H1 (cell line): Measurements from ENCODE around the gene TNFRSF14. TPM values are rescaled to one million over a fixed set of nuclear protein-coding genes. Genes with fewer than 3 reads are reported as not detected.

Source experiments
- CTCF ChIA-PET: fragments of 300-600 bp; sonication (Branson Sonifier 250); formaldehyde crosslinking; loops from one replicate; lab custom pipeline; 2021; ENCODE audit not compliant: partially characterized antibody; lab: Charles Lee
- POLR2A ChIA-PET: fragments of 300-600 bp; sonication (Branson Sonifier 250); formaldehyde crosslinking; loops from one replicate; lab custom pipeline; 2021; ENCODE audit warnings: inconsistent platforms; ENCODE audit not compliant: partially characterized antibody; lab: Charles Lee
- DNase-seq, 2 experiments: peaks; one replicate each; pipeline versions ENCODE4 v3.0.0 to v3.0.0-alpha.2; 2010 to 2022; ENCODE audit warnings: low spot score in 2 of 2, low read depth in 1 of 2, mixed read lengths in 1 of 2
- FAIRE-seq: peaks from 2 replicates; lab custom pipeline; 2011; peaks lifted over from hg19 to GRCh38; lab: Jason Lieb, UNC
- H2AFZ ChIP-seq: 2 replicates; pipeline ENCODE4 v1.8.1; 2012; ENCODE audit warnings: low read length, inconsistent platforms
- H2AK5ac ChIP-seq: 2 replicates; pipeline ENCODE4 v1.6.1; 2013; ENCODE audit warnings: low read depth, low read length
- H2BK120ac ChIP-seq: replicated peaks from 2 replicates; pipeline ENCODE3; 2013; ENCODE audit warnings: low read depth, low read length, inconsistent platforms
- H2BK12ac ChIP-seq: 2 replicates; pipeline ENCODE4 v1.6.1; 2013; ENCODE audit warnings: low read depth, low read length
- H2BK15ac ChIP-seq: 2 replicates; pipeline ENCODE4 v1.6.1; 2013; ENCODE audit warnings: low read length
- H2BK20ac ChIP-seq: 2 replicates; pipeline ENCODE4 v1.6.1; 2013; ENCODE audit warnings: low read length
- H2BK5ac ChIP-seq: 2 replicates; pipeline ENCODE4 v1.6.1; 2013; ENCODE audit warnings: low read depth, low read length
- H3K14ac ChIP-seq: 2 replicates; pipeline ENCODE4 v1.6.1; 2013; ENCODE audit warnings: inconsistent platforms; ENCODE audit not compliant: insufficient read length
- H3K18ac ChIP-seq: 2 replicates; pipeline ENCODE4 v1.6.1; 2013; ENCODE audit warnings: low read length; ENCODE audit errors: extremely low read depth
- H3K23ac ChIP-seq: 2 replicates; pipeline ENCODE4 v1.6.1; 2013; ENCODE audit warnings: inconsistent platforms; ENCODE audit not compliant: insufficient read length
- H3K23me2 ChIP-seq: 2 replicates; pipeline ENCODE4 v1.6.1; 2013; ENCODE audit warnings: low read depth, low read length
- H3K27ac ChIP-seq: 2 replicates; pipeline ENCODE4 v1.6.1; 2011; ENCODE audit warnings: low read depth, low read length, inconsistent platforms
- H3K27me3 ChIP-seq, 4 experiments: replicated peaks in 1 of 4; 1 replicate in 1 of 4; 2 replicates in 3 of 4; pipeline versions ENCODE4 v1.6.1 to v1.8.1; 2011 to 2013; ENCODE audit warnings: low read length in 3 of 4, mild to moderate bottlenecking in 3 of 4, inconsistent platforms in 2 of 4, mixed read lengths in 2 of 4, moderate library complexity in 1 of 4; ENCODE audit not compliant: control insufficient read depth in 3 of 4, insufficient read depth in 3 of 4; ENCODE audit errors: extremely low read depth in 1 of 4
- H3K36me3 ChIP-seq, 4 experiments: 2 replicates each; pipeline versions ENCODE4 v1.6.1 to v1.8.1; 2011 to 2013; ENCODE audit warnings: mild to moderate bottlenecking in 4 of 4, low read length in 3 of 4, moderate library complexity in 2 of 4, control low read depth in 1 of 4, inconsistent platforms in 1 of 4; ENCODE audit not compliant: insufficient read depth in 4 of 4, control insufficient read depth in 2 of 4
- H3K4ac ChIP-seq: replicated peaks from 2 replicates; pipeline ENCODE3; 2013; ENCODE audit warnings: low read length, low read depth, mixed read lengths, inconsistent platforms; ENCODE audit not compliant: insufficient read length
- H3K4me1 ChIP-seq, 4 experiments: replicated peaks in 1 of 4; 1 replicate in 1 of 4; 2 replicates in 3 of 4; pipeline versions ENCODE4 v1.6.1 to v1.8.1; 2011 to 2013; ENCODE audit warnings: low read length in 3 of 4, inconsistent platforms in 2 of 4, mixed read lengths in 1 of 4; ENCODE audit not compliant: insufficient read depth in 4 of 4, control insufficient read depth in 3 of 4
- H3K4me2 ChIP-seq, 2 experiments: 2 replicates each; pipeline versions ENCODE4 v1.6.1 to v1.8.1; 2011 to 2013; ENCODE audit warnings: low read depth in 2 of 2, low read length in 2 of 2, control low read depth in 1 of 2, inconsistent platforms in 1 of 2, mild to moderate bottlenecking in 1 of 2; ENCODE audit not compliant: insufficient read depth in 1 of 2
- H3K4me3 ChIP-seq, 4 experiments: fragments of 200-600, 300-600 bp in 1 of 4; sonication (generic), shearing (Covaris generic), sonication (Bioruptor Twin) in 1 of 4; 2 replicates each; pipeline versions ENCODE4 v1.5.1 to v1.8.1; 2011 to 2016; ENCODE audit warnings: low read length in 4 of 4, low read depth in 3 of 4, control low read depth in 2 of 4, inconsistent platforms in 2 of 4, mild to moderate bottlenecking in 2 of 4, mixed read lengths in 1 of 4, moderate library complexity in 1 of 4; ENCODE audit not compliant: insufficient read depth in 2 of 4; ENCODE audit errors: extremely low read depth in 1 of 4
- H3K56ac ChIP-seq: replicated peaks from 2 replicates; pipeline ENCODE3; 2013; ENCODE audit warnings: low read depth, mild to moderate bottlenecking, mixed read lengths, low read length, inconsistent platforms; ENCODE audit not compliant: insufficient read length
- H3K79me1 ChIP-seq: 2 replicates; pipeline ENCODE4 v1.6.1; 2013; ENCODE audit warnings: low read depth, low read length, control low read depth
- H3K79me2 ChIP-seq, 2 experiments: 2 replicates each; pipeline versions ENCODE4 v1.6.1 to v1.8.1; 2012 to 2013; ENCODE audit warnings: low read length in 2 of 2, mild to moderate bottlenecking in 2 of 2, inconsistent platforms in 1 of 2; ENCODE audit not compliant: insufficient read depth in 2 of 2, control insufficient read depth in 1 of 2
- H3K9ac ChIP-seq, 4 experiments: replicated peaks in 1 of 4; 1 replicate in 1 of 4; 2 replicates in 3 of 4; pipeline versions ENCODE4 v1.6.1 to v1.8.1; 2011 to 2013; ENCODE audit warnings: low read depth in 3 of 4, low read length in 3 of 4, control low read depth in 2 of 4, mild to moderate bottlenecking in 2 of 4, moderate library complexity in 2 of 4, inconsistent platforms in 1 of 4; ENCODE audit errors: extremely low read depth in 1 of 4
- H3K9me3 ChIP-seq, 2 experiments: 2 replicates each; pipeline versions ENCODE4 v1.6.1 to v1.8.1; 2012 to 2013; ENCODE audit warnings: mild to moderate bottlenecking in 2 of 2, moderate library complexity in 2 of 2, control low read depth in 1 of 2, inconsistent platforms in 1 of 2, low read depth in 1 of 2, low read length in 1 of 2, mixed read lengths in 1 of 2; ENCODE audit not compliant: insufficient read depth in 2 of 2
- H4K20me1 ChIP-seq, 2 experiments: replicated peaks in 1 of 2; 2 replicates each; pipeline versions ENCODE3 to v1.8.1; 2011 to 2013; ENCODE audit warnings: inconsistent platforms in 2 of 2, low read length in 2 of 2, mild to moderate bottlenecking in 1 of 2; ENCODE audit not compliant: insufficient read depth in 2 of 2, control insufficient read depth in 1 of 2
- H4K5ac ChIP-seq: 2 replicates; pipeline ENCODE4 v1.6.1; 2013; ENCODE audit warnings: low read length, low read depth, mixed read lengths, inconsistent platforms; ENCODE audit not compliant: insufficient read length
- H4K8ac ChIP-seq: 2 replicates; pipeline ENCODE4 v1.8.0; 2013; ENCODE audit warnings: mild to moderate bottlenecking, moderate library complexity, low read length, inconsistent platforms; ENCODE audit not compliant: insufficient read depth; ENCODE audit errors: extremely low read depth
- H4K91ac ChIP-seq: replicated peaks from 2 replicates; pipeline ENCODE3; 2013; ENCODE audit warnings: low read length, mixed read lengths, inconsistent platforms; ENCODE audit not compliant: insufficient read length
- CBX8 ChIP-seq: fragments of 300-800, 300-1000 bp; sonication (generic); IDR thresholded peaks from 2 replicates; pipeline ENCODE4 v1.7.1; 2016; ENCODE audit warnings: low read depth, low read length, borderline replicate concordance
- CHD2 ChIP-seq: IDR thresholded peaks from 2 replicates; pipeline ENCODE4 v1.6.1; 2012; ENCODE audit warnings: low read length, improper control_type of control experiment
- JUND ChIP-seq: IDR thresholded peaks from 2 replicates; pipeline ENCODE4 v1.6.1; 2011; ENCODE audit warnings: mild to moderate bottlenecking, improper control_type of control experiment, low read length
- KDM5A ChIP-seq: fragments of 200-600 bp; IDR thresholded peaks from 2 replicates; pipeline ENCODE4 v1.7.1; 2012; ENCODE audit warnings: mild to moderate bottlenecking, low read length, inconsistent platforms, mixed read lengths
- MAFK ChIP-seq: IDR thresholded peaks from 2 replicates; pipeline ENCODE4 v1.6.1; 2012; ENCODE audit warnings: low read depth, mild to moderate bottlenecking, improper control_type of control experiment, low read length
- NANOG ChIP-seq: IDR thresholded peaks from 2 replicates; pipeline ENCODE4 v1.6.1; 2011; ENCODE audit warnings: low read length, low read depth, mild to moderate bottlenecking, inconsistent platforms; ENCODE audit not compliant: insufficient read depth, poor library complexity, severe bottlenecking
- POLR2A ChIP-seq, 2 experiments: IDR thresholded peaks; 1 replicate in 1 of 2; 2 replicates in 1 of 2; pipeline ENCODE4 v1.6.1; 2011; ENCODE audit warnings: low read depth in 2 of 2, low read length in 2 of 2, mild to moderate bottlenecking in 2 of 2; ENCODE audit errors: control extremely low read depth in 1 of 2
- POU5F1 ChIP-seq: IDR thresholded peaks from 2 replicates; pipeline ENCODE4 v1.6.1; 2011; ENCODE audit warnings: low read depth, mild to moderate bottlenecking, low read length, moderate library complexity
- RAD21 ChIP-seq, 2 experiments: IDR thresholded peaks in 1 of 2; conservative IDR thresholded peaks in 1 of 2; 2 replicates each; pipeline ENCODE4 v1.6.1; 2011; ENCODE audit warnings: low read depth in 2 of 2, low read length in 2 of 2, improper control_type of control experiment in 1 of 2, inconsistent platforms in 1 of 2, mild to moderate bottlenecking in 1 of 2, moderate library complexity in 1 of 2
- RBBP5 ChIP-seq: IDR thresholded peaks from 2 replicates; pipeline ENCODE4 v1.7.1; 2012; ENCODE audit warnings: low read depth, mild to moderate bottlenecking, inconsistent platforms, low read length, moderate library complexity, borderline replicate concordance
- SAP30 ChIP-seq: fragments of 300-600 bp; sonication (generic); IDR thresholded peaks from 2 replicates; pipeline ENCODE4 v1.7.1; 2012; ENCODE audit warnings: low read length, moderate library complexity, mild to moderate bottlenecking, inconsistent platforms; ENCODE audit not compliant: insufficient read depth, insufficient replicate concordance
- TAF7 ChIP-seq: optimal IDR thresholded peaks from 2 replicates; pipeline ENCODE3; 2011; ENCODE audit warnings: low read depth, mild to moderate bottlenecking, inconsistent platforms, low read length, moderate library complexity, borderline replicate concordance
- WGBS, 2 experiments: shearing (Covaris generic) in 1 of 2; methylation state at CpG; one replicate each; pipeline versions ENCODE4 v1.1.6 to v1.1.7; 2013 to 2015; ENCODE audit warnings: low lambda C conversion rate in 2 of 2, mixed read lengths in 2 of 2, inconsistent platforms in 1 of 2, low coverage in 1 of 2, missing lambda C conversion rate in 1 of 2; ENCODE audit not compliant: insufficient replicate concordance in 2 of 2, insufficient coverage in 1 of 2, insufficient read length in 1 of 2; ENCODE audit errors: extremely low coverage in 1 of 2, missing lambda C conversion rate in 1 of 2; 5-methylcytosine and 5-hydroxymethylcytosine counted together
- polyA plus RNA-seq, 7 experiments: library from polyadenylated mRNA; depleted of rRNA in 3 of 7; stranded (reverse) in 5 of 7; unstranded in 2 of 7; fragments of >200 nt in 5 of 7; fragments of 200-250 nt in 2 of 7; gene quantifications; 1 replicate in 5 of 7; 2 replicates in 1 of 7; 4 replicates in 1 of 7; pipeline versions ENCODE4 v1.2.1 to v1.2.3, GENCODE V29; 2011 to 2013; ENCODE audit warnings: missing spikeins in 2 of 7, mixed read lengths in 2 of 7
- total RNA-seq: library from RNA; stranded (reverse); fragmentation: NEBNext Ultra II Directional; extraction: Animal tissue kit (Norgen Biotek cat#: 25700); gene quantifications from 2 replicates; pipeline ENCODE4 v1.2.1, GENCODE V29; 2021
- TF ChIP-seq, protein P1 (sequence below): IDR thresholded peaks from 2 replicates; pipeline ENCODE4 v1.6.1; 2012; ENCODE audit warnings: low read length, inconsistent platforms

TNFRSF14 gene
- total and polyA plus RNA-seq, 2 of the 8 experiments (the other 6 are each of a cell fraction or from before 2014, with no cell fraction given) = 0.36 to 0.50 TPM

GRCh38 chr1:2569060-2569459 is 12.9 kb downstream of the TNFRSF14 start:
- H2BK5ac ChIP-seq = no peak overlapping the region
- H3K4me1 ChIP-seq = peaks cover 0 to 5% (median 0%) of the 10 kb centered on the region in 4 experiments; a peak in 1 of 7 replicates
- no peak overlapping the region for H4K91ac ChIP-seq
- no peak overlapping the region for H2BK12ac ChIP-seq
- FAIRE-seq = no peak
- ChIA-PET POLR2A (no interaction called here), CTCF (no interaction called here)
- 92% methylated on average over 14 of the region's 17 CpGs; no CpG with 5 or more reads in 1 of the 2 experiments for WGBS, 2 experiments
- H3K23ac ChIP-seq = no peak overlapping the region
- no peaks in the 10 kb centered on the region for H3K23me2 ChIP-seq
- no peak overlapping the region for H2BK20ac ChIP-seq
- no peaks in the 10 kb centered on the region for H4K20me1 ChIP-seq
- H2BK120ac ChIP-seq = no peak overlapping the region
- no peaks in the 10 kb centered on the region for H3K79me1 ChIP-seq
- H2BK15ac ChIP-seq = no peak overlapping the region
- no peaks in the 10 kb centered on the region for H3K36me3 ChIP-seq
- no peak overlapping the region for H3K4ac ChIP-seq
- H3K9ac ChIP-seq = no peak overlapping the region
- H3K4me3 ChIP-seq = no peak overlapping the region
- no peak overlapping the region for H3K14ac ChIP-seq
- H2AK5ac ChIP-seq = no peak overlapping the region
- DNase-seq = no peak
- H3K4me2 ChIP-seq = no peak overlapping the region
- peaks cover 5 to 8% of the 10 kb centered on the region in 2 experiments for H3K9me3 ChIP-seq
- no peak overlapping the region for H2AFZ ChIP-seq
- H3K27ac ChIP-seq = no peak overlapping the region
- H3K56ac ChIP-seq = no peak overlapping the region
- H3K27me3 ChIP-seq = no peaks in the 10 kb centered on the region
- H4K5ac ChIP-seq = no peak overlapping the region
- H3K79me2 ChIP-seq = no peaks in the 10 kb centered on the region
- H4K8ac ChIP-seq = no peak overlapping the region
- no peak overlapping the region for H3K18ac ChIP-seq
- TF ChIP-seq, protein P1, sequence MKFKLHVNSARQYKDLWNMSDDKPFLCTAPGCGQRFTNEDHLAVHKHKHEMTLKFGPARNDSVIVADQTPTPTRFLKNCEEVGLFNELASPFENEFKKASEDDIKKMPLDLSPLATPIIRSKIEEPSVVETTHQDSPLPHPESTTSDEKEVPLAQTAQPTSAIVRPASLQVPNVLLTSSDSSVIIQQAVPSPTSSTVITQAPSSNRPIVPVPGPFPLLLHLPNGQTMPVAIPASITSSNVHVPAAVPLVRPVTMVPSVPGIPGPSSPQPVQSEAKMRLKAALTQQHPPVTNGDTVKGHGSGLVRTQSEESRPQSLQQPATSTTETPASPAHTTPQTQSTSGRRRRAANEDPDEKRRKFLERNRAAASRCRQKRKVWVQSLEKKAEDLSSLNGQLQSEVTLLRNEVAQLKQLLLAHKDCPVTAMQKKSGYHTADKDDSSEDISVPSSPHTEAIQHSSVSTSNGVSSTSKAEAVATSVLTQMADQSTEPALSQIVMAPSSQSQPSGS = no peak
- no peak for TF ChIP-seq RBBP5
- no peak for TF ChIP-seq POLR2A (IDR thresholded peaks at IDR 0.05; ENCODE audit: control extremely low read depth in 1 of 2, low read depth in 2 of 2, low read length in 2 of 2)
- TF ChIP-seq CBX8 = no peak
- TF ChIP-seq RAD21 (IDR thresholded peaks at IDR 0.05 in 1 of 2, conservative IDR thresholded peaks at IDR 0.05 in 1 of 2; ENCODE audit: low read depth in 2 of 2, low read length in 2 of 2) = no peak
- no peak for TF ChIP-seq CHD2
- no peak for TF ChIP-seq SAP30
- no peak for TF ChIP-seq KDM5A
- TF ChIP-seq JUND = no peak
- no peak for TF ChIP-seq POU5F1
- no peak for TF ChIP-seq NANOG
- no peak for TF ChIP-seq MAFK
- TF ChIP-seq TAF7 = no peak
